OCI-LY1 (cell line): Measurements from ENCODE around the gene HEBP2.

ENCODE experiments used
- CTCF ChIP-seq: fragments of 200-600 bp; sonication (generic), shearing (Covaris generic); IDR thresholded peaks from 2 replicates; pipeline ENCODE4 v1.5.1; 2017; ENCODE audit warnings: mild to moderate bottlenecking, antibody characterized with exemption, low read length, moderate library complexity, mixed read lengths
- EZH2 ChIP-seq: fragments of 200-600 bp; sonication (generic), shearing (Covaris generic); IDR thresholded peaks from 2 replicates; pipeline ENCODE4 v1.8.0; 2017; ENCODE audit warnings: borderline replicate concordance, mixed run types, mild to moderate bottlenecking, antibody characterized with exemption, low read length, moderate library complexity, mixed read lengths

GRCh38 chr6:138397128-138398122 is 6.6 kb upstream of the HEBP2 start:
- TF ChIP-seq CTCF (no peak), EZH2 (no peak)
